NCI-H460 (cell line): ENCODE results near the gene JADE2. TPM values are rescaled to one million over a fixed set of nuclear protein-coding genes. Genes with fewer than 3 reads are reported as not detected.

ENCODE experiments used
- DNase-seq: peaks from one replicate; pipeline ENCODE4 v3.0.0-alpha.2; 2016; ENCODE audit warnings: low read depth; ENCODE audit errors: extremely low read depth
- total RNA-seq: library from RNA; depleted of rRNA; stranded (reverse); fragments of >200 nt; shearing (Covaris generic); gene quantifications from 2 replicates; pipeline ENCODE4 v1.2.3, GENCODE V29; 2014

JADE2 gene
- total RNA-seq, 1 experiment from 2014 or later = 8.9 TPM

GRCh38 chr5:134527156-134527960 lies 1.9 kb downstream of the JADE2 start:
- DNase-seq = peak; percentile 77

GRCh38 chr5:134527961-134528424 lies 2.5 kb downstream of the JADE2 start:
- no peak for DNase-seq

DNA sequence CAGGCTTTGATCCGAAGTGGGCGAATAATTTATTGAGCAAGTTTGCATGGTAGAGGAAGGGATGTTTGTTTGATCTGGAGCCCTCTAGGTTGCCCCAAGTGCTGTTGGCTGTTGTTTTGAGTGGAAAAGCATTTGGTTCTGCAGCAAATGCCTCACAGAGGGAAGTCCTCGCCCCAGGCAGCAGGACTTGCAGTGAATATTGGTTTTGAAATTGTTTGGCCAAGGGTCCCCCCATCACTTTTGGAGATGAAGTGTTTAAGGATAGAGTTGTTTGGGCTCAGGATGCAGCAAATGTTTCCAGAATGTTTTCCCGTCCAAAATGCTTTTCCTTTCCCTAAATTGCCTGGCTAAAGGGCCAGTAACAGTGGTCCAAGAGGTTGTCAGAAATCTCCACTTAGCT lies 3.1 kb downstream of the JADE2 start:
- no peak for DNase-seq

DNA sequence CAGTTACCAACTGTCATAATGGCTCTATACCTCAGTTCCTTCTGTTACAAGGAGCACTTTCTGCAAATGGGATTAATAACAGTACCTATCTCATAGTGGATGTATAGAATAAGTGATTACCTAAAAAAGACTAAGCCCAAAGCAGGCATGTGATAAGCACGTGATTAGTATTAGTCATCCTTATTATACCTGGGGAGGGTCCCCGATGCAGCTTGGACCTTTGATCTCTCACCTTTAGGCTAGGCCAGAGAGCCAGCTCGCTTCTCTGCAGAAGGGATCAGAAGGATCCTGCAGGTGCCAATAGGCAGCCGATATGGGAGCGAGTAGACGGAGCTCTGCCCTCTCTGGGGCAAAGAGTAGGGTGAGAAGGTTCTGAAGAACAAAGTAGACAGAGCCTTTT lies 4.0 kb downstream of the JADE2 start:
- no peak for DNase-seq

DNA sequence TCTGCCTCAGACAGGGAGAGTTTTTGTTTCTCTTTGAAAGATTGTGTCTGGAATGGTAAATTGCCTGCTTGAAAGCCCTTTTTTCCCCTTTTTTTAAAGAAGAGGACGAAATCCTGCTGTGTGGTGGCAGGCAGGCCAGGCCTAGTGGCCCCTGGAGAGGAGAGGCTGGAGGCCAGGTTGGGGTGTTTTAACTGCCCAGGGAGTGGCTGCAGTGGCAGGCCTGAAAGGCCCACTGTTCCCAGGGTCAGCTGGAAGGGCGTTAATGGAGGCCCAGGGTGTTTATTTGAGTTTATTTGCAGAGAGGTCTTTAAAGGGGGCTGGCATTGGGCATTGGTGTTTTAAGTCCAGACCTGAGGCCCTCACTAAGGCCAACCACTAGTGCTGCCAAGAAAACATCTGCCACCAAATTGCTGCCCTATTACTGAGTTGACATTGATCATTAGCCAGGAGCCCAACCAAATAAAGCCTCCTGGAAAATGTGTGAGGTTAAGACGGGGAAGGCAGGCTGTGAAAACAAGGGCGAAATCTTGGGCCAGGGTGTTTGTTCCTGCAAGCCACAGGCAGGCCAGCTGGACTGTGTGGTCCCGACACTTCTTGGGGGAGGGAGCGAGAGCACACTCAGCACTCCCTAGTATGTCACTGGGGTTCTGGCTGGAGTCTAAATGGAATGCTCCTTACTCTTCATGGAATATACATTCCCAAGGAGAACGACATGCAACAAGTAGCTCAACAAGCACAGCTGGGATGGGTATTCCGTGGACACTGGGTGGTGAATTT lies 5.0 kb downstream of the JADE2 start:
- no peak for DNase-seq

GRCh38 chr5:134533115-134533815 lies 7.8 kb downstream of the JADE2 start:
- no peak for DNase-seq

DNA sequence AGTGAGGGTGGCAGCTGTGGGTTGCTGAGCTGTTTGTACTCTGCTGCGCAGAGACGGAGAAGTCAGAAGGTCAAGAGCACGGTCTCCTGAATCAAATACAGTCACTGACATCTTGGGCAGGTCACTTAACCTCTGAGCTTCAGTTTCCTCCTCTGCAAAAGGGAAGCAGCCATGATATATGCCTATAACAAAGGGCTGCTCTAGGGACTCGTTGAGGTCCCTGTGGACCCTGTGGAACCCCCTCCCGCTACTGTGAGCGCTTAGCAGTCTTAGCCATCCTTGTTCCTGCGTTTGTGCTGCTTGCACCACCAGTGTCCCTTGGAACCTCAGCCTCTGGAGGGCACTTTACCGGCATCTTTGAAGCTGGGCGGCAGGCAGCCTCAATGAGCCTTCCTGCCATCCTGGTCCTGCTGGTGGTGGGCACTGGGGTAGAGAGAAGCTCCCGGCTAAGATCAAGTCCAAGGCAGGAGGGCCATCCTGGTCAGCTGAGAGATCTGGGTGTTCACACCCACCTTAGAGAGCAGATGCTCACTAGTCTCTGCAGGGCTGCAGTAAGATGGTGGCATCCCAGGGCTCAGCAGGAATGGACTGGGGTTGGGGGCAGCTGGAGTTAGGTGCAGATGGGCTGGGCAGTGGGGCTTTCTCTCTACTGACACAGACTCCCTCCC lies 8.7 kb downstream of the JADE2 start:
- no peak for DNase-seq

DNA sequence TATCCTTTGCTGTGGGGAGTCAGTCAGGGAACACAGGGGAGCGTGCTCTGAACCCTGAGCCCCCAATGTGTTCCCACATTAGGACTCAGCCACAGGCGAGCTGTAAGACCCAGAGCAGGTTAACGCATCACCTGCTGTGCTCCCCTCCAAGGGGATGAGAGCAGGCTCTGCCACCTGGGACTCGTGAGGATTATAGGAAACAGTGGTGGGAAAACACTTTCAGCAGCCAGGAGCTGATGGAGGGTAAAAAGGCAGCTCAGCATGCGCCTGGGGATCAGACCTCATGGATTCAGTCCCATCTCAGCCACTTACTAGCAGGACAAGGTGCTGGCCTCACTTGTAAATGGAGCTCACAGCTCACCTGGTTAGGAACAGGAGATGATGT lies 9.2 kb downstream of the JADE2 start:
- DNase-seq = no peak

- no peak for DNase-seq
These were observed 11.4 kb downstream of the JADE2 start for GRCh38 chr5:134536876-134537275.

DNA sequence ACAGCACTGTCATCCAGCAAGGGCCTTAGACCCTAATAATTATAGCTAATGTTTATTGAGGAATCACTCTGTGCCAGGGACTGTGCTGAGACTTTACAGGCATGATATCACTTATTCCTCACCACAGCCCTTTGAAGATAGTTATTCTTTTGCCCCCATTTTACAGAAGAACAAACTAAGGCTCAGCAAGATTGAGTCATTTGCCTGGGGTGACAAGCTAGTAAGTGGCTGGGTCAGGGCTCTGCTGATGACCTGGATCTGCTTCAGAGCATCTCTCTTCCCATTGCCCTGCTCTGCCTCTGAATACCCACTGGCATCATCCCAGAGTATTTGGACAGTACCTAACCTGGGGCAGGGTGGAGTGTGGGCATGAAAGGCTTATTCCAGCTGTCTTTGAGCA lies 11.8 kb downstream of the JADE2 start:
- DNase-seq = no peak

GRCh38 chr5:134538296-134538695 lies 12.8 kb downstream of the JADE2 start:
- no peak for DNase-seq

DNA sequence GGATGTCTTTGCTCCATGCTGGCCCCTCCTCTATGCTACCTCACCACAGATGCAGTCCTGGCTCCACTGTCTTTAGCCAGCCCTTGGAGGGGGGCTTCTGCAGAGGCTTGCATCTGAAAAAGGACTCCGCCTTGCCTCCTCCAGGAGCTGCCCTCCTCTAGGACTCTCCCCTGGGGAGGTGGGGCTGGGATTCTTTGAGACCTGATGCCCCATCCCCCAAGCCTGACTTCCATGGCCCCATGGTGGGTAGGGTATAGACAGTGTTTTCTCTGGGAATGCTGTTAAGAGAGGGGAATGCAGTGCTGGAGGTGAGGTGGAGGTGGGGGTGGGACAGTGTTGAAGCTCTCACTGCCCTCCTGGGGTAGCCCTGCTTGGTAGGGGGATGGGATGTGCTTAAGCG lies 14.3 kb downstream of the JADE2 start:
- DNase-seq = no peak

DNA sequence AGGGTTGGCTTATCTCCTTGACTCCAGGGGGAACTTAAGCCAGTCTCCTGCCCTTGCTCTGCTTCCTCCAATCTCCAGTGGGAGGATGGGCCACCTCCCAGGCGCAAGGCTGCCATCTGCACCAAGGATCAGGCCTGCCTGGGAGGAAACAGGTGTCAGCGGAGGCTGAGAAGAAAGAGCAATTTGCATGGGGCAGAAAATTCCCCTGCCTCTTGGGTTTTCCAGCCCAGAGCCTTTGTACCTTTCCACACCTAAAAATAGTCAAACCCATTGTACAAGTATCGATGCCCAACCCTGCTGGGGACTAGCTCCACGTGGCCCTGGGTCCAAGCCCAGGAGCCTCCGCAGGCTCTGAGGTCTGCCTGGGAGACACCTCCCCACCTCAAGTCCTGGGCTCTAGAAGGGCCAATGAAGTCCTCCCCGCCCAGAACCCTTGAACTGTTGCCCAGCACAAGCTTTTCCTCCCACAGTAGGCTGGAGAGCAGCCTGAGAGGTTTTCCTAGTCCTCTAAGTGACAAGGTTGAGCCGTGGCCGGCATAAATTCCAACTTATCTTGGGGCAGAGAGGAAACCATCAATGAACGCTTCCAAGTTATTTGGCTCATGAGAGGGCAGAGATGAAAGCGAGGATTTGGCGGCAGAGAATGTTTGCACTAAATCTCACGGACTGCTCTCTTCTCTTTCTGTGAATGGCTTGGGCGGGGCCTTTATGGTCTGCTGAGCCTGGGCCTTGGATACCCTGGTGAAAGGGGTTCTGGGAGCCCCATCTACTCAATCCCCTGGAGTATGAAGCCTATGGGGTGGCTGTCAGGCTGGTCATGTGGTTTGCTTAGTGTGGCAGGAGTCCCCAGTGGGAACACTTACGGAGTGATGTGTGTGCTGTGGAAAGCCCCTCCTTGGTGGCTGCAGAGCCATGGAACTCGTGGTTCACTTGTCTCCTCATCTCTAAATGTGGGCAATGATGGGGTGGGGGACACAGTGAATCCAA lies 15.6 kb downstream of the JADE2 start:
- no peak for DNase-seq

DNA sequence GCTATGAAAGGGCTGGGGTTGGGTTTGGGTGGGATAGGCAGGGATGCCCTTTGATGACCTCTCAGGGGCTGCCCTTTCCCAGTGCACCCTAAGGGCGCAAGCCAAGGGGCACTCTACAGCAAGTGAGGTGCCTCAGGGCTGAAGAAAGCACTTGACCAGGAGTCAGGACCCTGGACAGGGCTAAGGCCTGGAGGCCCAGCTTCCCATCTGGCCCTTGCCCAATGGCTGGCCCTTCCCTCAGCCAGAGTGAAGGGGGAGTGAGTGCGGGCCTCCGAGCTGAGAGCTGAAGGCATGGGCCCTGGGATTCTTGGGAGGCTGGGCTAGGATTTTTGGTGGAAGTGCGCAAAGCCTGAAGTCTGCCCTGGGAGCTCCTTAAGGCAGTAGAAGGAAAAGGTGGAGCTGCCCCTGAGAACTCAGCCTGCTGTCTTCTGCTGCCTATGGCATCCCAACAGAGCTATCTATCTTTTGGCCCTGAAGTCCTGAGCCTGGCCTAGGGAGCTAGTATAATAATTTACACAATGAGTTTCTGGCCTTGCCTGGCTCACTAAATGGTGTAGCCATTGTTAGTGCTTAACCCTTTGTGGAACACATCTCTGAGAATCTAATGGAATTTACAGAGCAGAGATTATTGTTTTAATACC lies 16.4 kb downstream of the JADE2 start:
- DNase-seq = no peak

DNA sequence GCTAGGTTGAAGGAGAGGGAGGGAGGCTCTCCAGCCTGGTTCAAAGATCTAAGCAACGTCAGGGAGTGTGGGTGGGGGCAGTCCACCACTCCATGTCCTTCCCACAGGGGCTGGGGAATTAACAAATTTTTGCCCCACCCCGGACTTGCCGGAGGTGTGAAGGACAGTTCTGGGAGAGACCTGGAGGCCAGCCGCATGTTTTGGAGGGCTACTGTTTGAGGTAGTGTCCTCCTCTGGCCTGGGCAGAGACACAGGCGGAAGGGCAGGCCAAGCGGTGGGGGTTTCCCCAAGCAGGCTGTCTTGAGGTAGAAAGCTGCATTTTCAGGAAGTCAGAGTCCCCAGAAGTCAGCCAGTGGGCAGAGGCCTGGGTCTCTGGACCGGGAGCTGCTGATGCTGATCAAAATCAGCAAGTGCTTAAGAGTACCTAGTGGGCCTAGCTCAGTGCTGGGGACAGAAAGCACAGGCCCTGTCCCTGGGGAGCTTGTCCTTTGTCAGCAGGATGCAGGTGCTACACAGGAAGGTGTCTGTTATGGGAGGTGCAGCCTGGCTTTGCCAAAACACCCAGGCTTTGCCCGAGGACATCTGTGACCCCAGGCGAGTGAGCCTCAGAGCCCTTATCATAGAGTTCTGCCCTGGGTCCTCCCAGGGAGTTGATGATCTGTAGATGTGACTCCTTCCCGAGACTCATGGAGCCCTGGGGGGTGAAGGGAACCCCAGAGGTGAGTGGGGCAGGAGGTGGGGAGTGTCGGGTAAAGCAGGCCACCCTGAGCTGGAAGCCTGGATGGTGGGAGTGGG lies 18.5 kb downstream of the JADE2 start:
- no peak for DNase-seq

- no peak for DNase-seq
These were observed 19.8 kb downstream of the JADE2 start for GRCh38 chr5:134545070-134545868.

DNA sequence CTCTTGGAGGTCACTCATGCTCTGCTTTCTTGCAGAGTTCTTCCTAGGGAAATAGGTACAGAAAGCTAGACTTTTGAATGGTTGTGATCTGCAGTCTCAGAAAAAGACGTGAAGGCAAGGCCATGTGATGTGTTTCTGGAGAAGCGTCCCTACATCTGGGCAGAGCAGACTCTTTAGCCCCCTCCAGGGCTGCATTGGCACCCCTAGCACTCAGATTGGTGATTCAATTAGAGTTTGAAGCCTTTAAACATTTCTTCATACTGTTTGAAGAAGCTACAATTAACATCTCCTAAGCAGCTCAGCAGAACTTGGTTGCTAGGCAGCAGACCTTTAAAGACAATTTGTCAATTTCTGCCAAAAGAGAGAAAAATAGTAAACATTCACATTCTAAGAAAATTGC lies 21.6 kb downstream of the JADE2 start:
- DNase-seq = no peak

GRCh38 chr5:134547579-134547978 lies 22.1 kb downstream of the JADE2 start:
- DNase-seq = no peak
